HPDE6-E6E7 (cell line): ENCODE results near the gene ANKS1A.
"Not testable (repeated sequence)": the region's sequence is repeated elsewhere in the genome, so short reads cannot be mapped to it uniquely, and the experiment has no call there.

Experiments used
- DNase-seq: peaks from one replicate; pipeline ENCODE4 v3.0.0; 2011; ENCODE audit warnings: missing footprints; ENCODE audit errors: extremely low spot score

The ANKS1A gene

GRCh38 chr6:34992376-34992775 is 103.3 kb downstream of the ANKS1A start:
- no peak for DNase-seq

- no peak for DNase-seq
These were observed 104.2 kb downstream of the ANKS1A start for GRCh38 chr6:34993213-34993612.

- no peak for DNase-seq
These were observed 105.6 kb downstream of the ANKS1A start for GRCh38 chr6:34994693-34995092.

GRCh38 chr6:34998417-34998816 is 109.4 kb downstream of the ANKS1A start:
- DNase-seq = not testable (repeated sequence)

- not testable (repeated sequence) for DNase-seq
These were observed 110.1 kb downstream of the ANKS1A start for GRCh38 chr6:34999153-34999552.

GRCh38 chr6:34999962-35000361 is 110.9 kb downstream of the ANKS1A start:
- DNase-seq = not testable (repeated sequence)

- DNase-seq = not testable (repeated sequence)
These were observed 112.3 kb downstream of the ANKS1A start for GRCh38 chr6:35001349-35001748.

- DNase-seq = not testable (repeated sequence)
These were observed 115.0 kb downstream of the ANKS1A start for GRCh38 chr6:35003886-35004530.

- DNase-seq = no peak
These were observed 118.0 kb downstream of the ANKS1A start for GRCh38 chr6:35007016-35007415.

- DNase-seq = no peak
These were observed 119.8 kb downstream of the ANKS1A start for GRCh38 chr6:35008858-35009257.

- DNase-seq = no peak
These were observed 122.3 kb downstream of the ANKS1A start for GRCh38 chr6:35011096-35012041.

- no peak for DNase-seq
These were observed 124.6 kb downstream of the ANKS1A start for GRCh38 chr6:35013701-35014100.

- no peak for DNase-seq
These were observed 125.3 kb downstream of the ANKS1A start for GRCh38 chr6:35014341-35014740.

GRCh38 chr6:35014786-35015185 is 125.7 kb downstream of the ANKS1A start:
- DNase-seq = peak; percentile 17

GRCh38 chr6:35015476-35015875 is 126.4 kb downstream of the ANKS1A start:
- DNase-seq = no peak

- no peak for DNase-seq
These were observed 126.9 kb downstream of the ANKS1A start for GRCh38 chr6:35015996-35016395.

- no peak for DNase-seq
These were observed 127.7 kb downstream of the ANKS1A start for GRCh38 chr6:35016502-35017321.

- DNase-seq = no peak
These were observed 128.5 kb downstream of the ANKS1A start for GRCh38 chr6:35017411-35018181.

GRCh38 chr6:35018182-35018519 is 129.1 kb downstream of the ANKS1A start:
- DNase-seq = no peak

- no peak for DNase-seq
These were observed 129.7 kb downstream of the ANKS1A start for GRCh38 chr6:35018746-35019145.

GRCh38 chr6:35019171-35019570 is 130.1 kb downstream of the ANKS1A start:
- no peak for DNase-seq
